Measurements from ENCODE around the gene NR1H2.
A peak's percentile ranks its signal among the peaks of the same experiment; 100 is the strongest.
"Not testable (repeated sequence)": the region's sequence is repeated elsewhere in the genome, so short reads cannot be mapped to it uniquely, and the experiment has no call there.

NR1H2 gene

DNA sequence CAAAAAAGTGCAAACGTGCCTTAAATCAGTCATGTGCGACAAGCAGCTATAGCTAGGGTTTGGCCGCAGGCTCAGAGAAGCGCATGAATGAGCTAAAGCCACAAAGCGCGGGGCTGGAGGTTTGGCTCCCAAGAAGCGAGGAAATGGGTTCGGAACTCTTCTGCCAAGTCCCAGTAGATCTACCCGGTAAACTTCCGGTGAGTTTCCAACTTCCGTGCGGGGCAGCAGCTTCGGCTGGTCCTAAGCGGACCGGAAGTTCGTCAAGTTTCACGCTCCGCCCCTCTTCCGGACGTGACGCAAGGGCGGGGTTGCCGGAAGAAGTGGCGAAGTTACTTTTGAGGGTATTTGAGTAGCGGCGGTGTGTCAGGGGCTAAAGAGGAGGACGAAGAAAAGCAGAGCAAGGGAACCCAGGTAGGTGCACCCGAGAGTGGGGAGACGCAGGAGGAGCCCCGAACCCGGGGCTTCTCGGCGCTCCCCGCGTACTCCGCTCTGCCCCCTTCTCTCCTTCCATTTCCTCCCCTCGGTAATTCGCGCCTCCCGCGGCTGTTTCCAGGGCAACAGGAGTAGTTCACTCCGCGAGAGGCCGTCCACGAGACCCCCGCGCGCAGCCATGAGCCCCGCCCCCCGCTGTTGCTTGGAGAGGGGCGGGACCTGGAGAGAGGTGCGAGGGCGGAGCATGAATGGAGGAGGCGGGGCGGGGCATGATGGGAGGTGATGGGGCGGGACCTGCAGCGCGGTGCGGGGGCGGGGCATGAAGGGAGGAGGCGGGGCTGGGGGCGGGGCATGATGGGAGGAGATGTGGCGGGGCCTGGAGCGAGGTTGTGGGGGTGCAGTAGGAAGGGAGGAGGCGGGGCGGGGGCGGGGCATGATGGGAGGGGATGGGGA is at the start of gene NR1H2:
TSS of gene NR1H2 (plus strand) at position 292 of the 885 bp plus-strand sequence. CDS start 1,149 bp downstream, outside the sequence.
- DNase-seq: peak; percentile 93 to 97

DNA sequence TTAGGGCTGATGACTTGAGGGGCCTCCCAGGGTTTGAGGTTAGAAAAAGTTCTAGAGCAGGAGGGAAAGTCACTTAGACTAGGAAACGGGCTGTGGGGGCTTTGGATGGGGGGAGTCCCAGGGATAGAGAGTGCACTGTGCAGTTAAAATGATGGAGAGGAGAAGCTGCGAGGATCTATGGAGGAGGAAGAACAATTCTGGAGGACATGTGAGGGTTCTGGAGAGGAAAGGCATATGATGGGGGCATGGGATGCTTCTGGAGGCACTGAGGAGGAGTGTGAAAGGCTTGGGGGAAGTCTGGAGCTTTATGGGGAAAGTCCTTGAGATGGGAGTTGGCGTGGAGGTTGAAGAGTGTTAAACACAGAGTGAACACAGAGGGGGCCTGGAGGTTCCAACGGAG is 49.2 kb upstream of the NR1H2 start:
- no peak for DNase-seq

DNA sequence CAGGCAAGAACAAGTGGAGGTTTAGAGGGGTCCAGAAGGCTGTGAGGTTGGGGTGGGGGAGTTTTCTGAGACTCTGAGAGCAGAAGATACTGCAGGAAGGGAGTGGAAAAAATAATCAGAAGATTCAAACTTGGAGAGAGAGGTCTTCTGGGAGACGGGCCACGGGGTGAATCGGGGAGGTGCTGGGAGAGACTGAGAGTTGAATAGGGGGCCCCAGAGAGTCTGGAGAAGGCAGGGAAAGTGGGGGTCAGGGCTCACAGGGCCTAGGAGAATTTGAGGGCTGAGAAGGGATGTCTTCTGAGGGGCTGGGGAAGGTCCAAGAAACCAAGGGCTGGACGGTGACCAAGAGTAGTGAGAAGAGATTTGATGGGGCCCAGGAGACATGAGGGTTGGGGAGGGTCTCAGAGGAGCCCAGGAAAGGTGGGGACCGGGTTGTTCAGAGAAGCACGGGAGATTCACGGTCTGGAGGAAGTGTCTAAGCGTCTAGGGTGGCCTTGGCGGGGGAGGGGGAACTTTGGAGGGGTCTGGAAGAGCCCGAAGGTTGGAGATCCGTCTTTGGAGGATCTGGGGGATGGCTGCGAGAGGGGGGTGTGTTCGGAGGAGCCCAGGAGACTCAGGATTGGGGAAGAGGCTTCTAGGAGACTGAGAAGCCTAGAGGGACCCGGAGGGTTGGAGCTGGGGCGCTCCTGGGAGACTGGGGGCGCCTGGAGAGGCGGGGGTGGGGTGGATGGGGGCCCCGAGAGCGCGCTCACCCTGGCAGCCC is 48.6 kb upstream of the NR1H2 start:
- DNase-seq: no peak

DNA sequence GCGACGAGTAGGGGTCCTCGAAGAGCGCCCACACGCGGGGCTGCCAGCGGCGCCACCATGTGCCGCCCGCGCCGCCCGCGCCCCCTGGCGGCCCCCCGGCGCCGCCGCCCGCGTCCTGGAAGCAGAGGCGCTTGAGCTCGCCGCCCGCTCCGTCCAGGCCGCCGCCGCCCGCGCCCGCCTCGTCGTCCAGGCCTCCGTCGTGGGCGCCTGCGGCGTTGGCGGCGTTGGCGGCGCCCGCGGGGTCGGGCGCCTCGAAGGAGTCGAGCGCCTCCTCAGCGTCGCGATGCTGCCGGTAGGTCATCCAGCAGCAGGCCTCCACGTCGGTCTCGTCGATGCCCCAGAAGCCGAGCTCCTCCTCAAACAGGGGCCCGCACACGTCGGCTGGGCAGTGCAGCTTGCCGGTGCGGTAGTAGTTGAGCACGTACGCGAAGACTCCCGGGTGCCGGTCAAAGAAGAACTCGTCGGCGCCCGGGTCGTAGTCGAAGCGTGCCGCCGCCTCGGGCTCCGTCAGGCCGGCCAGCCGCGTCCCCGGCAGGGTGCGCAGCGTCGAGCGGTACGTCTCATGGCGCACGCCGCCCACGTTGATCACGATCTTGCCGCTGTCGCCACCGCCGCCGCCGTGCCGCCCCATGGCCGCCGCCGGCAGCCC is 47.9 kb upstream of the NR1H2 start:
- no peak for DNase-seq

DNA sequence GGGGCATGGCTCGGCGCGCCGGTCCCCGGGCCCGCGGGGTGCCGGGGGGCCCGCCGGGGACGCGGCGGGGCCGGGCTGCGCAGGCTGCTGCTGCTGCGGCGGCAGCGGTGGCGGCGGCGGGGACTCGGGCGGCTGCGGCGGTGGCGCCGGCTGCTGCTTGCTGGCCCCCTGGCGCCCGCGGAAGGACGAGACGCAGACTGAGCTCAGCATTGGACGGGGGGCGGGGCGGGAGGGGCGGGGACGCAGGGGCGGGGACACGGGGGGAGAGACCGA is 47.4 kb upstream of the NR1H2 start:
- DNase-seq: no peak

DNA sequence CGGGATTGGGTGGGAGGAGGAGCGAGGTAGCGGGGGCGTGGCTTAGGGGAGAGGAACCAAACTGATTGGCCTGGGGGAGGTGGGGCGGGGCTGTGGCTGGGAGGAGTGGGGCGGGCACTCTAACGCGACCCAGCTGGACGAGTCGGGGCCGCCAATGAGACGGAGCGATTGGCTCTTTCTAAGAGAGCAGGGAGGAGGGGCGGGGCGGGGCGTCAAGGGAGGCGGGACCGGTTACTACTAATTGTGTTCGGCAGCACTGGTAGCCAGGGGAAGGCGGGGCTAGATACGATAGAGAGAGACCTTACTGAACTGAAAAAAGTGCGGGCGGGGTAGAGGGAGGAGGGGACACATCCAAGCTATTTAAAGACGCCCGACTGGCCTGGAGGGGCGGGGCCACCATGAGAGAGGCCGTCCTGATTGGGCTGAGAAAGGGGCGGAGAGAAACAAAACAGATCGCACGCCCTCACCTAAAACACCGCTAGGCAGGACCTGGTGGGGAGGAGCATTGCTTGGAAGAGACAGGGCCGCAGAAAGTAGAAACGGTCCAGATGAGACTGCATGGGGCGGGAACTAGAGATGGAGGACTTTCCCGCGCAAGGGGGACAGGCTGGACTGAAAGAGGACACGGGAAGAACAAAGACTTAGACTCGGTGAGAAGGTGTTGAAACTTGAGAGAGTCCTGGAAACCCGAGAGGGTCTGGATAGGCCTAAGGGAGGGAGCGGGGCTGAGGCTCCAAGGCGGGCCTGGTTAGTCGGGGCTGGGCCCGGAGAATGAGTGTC is 46.9 kb upstream of the NR1H2 start, which contains the start of gene KCNC3:
TSS of gene KCNC3 (minus strand) at position 232 of the 780 bp plus-strand sequence. CDS start 295 bp downstream, outside the sequence.
- peak; percentile 99 to 100 for DNase-seq

DNA sequence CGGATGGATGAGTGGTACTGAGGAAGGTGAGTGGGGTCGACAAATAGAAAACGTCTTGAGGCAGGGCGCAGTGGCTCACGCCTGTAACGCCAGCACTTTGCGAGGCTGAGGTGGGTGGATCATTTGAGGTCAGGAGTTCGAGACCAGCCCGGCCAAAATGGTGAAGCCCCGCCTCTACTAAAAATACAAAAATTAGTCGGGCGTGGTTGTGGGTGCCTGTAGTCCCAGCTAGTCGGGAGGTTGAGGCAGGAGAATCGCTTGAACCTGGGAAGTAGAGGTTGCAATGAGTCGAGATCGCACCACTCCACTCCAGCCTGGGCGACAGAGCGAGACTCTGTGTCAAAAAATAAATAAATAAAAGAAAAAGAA is 46.3 kb upstream of the NR1H2 start:
- not testable (repeated sequence) for DNase-seq

DNA sequence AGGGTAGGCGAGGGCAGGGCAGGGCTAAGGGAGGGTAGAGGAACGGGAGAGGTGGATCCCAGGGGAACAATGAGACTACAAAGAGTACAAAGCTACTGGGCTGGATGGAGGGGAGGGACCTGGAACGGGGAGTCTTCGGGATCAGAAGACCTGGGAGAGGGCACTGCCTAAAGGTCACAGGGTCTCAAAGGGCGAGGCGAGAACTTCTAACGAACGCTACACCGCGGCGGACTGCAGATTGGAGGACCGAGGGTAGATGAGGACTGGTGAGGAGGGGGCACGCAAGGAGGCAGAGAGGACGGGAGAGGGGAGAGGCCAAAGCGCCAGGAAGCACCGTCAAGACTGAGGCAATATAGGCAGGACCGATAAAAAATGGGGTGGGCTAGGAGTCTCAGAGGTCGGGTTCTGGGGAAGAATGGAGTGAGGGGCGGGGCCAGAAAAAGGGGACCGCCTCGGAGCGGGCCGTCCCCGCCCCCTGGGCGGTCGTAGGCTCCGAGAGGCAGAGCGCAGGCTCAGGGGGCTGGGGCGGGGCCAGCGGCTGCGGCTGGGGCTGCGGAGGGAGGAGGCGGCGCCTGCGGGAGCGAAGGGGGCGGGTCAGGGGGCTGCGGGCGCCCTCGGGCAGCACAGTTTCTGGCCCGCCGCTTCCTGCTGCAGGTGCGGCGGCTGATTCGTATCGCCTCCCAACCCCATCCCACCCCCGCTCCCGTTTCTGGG is 45.7 kb upstream of the NR1H2 start:
- DNase-seq: peak; percentile 86 to 87

DNA sequence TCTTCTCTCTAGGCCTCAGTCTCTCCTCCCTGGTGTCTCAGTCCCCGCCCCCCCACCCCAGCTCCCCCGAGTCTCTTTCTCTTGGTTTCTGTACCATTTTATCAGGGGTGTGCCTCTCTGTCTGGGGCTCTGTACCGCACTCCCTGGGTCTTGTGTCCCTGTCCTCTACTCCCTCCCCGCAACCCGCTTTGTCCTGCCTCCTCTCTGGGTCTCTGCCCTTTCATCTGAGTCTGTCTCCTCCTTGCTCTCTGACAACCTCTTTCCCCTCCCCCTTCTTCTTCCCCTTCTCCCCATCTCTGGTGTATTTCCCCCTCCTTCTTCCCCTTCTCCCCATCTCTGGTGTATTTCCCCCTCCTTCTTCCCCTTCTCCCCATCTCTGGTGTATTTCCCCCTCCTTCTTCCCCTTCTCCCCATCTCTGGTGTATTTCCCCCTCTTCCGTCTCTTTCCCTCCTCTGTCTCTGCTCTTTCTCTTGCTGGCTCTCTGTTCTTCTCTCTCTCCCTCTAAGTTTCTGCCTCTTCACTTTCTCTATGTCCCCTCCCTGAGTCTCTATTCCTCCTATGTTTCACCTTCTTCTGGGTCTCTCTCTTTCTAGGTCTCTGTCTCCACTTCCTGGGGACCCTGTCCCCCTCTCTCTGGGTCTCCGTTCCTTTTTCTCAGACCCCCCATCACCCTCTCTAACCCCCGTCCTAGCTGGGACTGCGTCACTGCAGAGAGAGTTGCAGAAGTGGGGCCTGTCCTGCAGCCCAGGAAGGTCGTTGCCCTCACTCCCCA is 44.9 kb upstream of the NR1H2 start:
- no peak for DNase-seq

DNA sequence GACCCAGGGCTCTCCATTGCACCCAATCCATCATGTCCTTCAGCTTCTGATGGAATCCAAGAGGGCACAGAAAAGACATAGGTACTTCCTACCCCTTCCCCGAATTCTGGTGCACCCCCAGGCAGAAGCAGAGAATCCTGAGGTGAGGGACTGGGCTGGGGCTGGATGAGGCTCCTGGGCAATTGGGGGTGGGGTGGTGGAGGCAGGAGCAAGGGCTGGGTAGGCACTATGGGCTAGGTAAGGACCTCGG is 44.3 kb upstream of the NR1H2 start:
- no peak for DNase-seq

DNA sequence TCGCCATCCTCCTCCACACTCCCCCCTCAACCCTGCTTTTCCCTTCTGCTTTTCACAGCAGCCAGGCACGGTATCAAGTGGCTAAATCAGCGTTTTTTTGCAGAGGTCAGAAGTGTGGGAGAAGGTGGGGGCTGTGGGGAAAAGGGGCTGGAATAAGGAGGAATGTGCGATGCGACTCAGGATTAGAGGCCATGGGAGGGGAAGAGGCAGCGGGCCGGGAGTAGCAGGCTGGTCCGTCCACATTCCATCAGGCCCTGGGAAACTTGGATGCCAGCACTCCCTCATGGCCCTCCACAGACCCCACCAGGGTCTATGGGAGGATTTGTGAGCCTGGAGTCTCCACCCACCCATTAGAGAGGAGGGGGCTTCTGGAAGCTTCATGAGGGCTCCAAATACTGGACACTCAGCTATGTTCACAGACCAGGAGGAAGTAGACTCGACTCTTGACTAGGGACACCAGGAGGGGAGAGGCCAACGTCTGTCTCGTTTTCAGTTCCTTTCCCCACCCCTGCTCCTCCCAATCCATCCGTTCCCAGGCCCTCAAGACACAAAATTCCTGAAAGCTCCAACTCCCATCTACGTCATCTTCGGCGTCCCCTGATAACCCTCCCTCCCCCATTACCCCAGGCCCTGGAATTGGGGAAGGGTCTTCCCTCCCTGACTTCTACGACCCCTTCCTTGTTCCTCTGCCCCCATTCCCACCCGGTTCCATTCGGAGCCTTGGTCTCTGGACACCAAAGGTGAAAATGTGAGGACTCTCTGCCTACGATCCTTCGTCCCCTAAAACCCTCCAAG is 43.8 kb upstream of the NR1H2 start:
- peak in 1 of 2 donors; percentile 26 for DNase-seq

DNA sequence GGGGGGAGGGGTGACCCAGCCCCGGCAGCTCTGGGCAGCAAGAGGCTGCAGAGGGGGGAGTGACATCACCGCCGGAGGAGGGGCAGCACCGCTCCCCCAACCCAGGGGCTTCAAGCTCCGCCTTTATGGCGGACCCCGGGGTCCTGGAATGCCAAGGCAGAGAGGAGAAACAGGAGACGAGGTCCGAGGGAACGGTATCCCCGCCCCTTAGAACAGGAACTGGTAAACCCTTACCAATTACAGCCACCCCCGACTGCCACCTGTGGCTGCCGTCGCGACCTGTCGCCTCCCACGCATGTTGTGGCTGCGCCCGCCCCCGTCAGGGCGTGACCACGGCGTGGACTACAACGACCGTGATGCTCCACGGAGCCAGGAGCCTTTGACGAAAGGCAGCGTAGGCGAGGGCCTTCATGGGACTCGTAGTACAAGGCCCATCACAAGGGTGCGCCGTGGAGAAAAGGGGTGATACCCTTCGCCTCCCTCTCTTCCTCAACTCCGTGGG is 43.0 kb upstream of the NR1H2 start:
- peak; percentile 90 for DNase-seq

DNA sequence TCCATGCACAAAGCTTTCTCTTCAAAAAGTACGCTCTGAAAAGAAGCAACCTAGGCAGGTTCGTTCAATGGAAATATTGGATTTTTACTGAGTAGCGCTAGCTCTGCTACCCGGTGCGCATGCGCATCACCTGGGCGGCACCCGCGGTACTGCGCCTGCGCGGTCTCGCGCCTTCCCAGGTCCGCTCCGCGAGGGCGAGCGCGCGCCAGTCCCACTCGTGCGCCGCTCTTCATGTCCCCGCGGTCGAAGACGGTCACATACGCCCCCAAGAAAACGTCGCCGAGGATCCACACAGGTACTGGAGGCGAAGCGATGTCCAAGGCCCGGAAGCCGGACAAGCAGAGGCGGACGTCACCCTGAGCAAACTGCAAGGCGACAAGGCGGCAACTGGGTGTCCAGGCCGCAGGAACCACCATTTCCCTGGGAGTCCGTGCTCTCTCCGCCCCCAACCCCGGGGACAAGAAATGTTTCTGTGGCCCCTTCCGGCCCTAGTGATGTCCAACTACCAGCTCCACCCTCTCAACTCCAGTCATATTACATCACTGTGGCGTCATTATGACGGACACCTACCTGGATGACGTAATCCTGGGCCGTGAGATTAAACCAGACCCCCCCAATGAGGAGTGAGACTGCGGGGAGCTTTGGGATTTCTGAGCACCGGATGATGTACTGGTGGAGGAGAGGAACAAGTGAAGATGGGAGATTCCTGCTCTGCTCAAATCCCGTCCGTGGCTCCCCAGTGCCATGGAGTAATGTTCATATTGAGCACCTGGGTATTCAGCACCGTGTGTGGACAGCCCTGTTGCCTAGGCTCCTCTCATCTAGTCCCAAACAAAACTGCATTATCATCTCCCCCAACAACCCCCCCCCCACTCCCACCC is 42.3 kb upstream of the NR1H2 start:
- DNase-seq: peak; percentile 86 to 88

DNA sequence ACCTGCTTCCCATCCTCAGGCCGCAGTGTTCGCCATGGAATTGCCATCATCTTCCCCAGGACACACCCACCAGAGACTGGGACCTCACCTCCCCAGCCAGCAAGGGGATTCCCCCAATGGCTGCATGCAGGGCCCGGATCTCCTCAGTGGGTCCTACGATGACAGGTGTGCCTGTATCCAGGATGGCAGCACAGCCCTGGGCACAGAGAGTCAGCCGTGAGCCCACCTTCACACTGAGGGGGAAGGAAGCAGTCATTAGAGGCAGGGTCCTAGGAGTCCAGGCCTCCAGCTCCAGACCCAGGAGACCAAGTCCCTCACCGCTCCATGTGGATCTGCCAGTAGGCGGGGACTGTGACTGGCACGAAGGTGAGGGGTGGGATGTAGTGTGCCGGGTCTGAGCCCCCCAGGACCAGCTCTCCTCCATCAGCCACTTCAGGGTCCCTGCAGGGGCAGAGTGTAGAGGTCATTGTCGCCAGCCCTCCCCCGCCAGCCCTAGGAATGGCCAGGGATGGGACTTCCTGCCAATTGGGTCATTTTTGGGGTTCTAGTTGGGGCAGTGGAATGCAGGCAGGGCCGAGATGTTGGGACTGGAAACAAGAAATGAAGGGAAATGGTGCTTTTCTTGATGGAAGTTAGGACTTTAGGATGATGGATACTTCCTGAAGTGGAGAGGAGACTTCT is 41.4 kb upstream of the NR1H2 start:
- DNase-seq: no peak

DNA sequence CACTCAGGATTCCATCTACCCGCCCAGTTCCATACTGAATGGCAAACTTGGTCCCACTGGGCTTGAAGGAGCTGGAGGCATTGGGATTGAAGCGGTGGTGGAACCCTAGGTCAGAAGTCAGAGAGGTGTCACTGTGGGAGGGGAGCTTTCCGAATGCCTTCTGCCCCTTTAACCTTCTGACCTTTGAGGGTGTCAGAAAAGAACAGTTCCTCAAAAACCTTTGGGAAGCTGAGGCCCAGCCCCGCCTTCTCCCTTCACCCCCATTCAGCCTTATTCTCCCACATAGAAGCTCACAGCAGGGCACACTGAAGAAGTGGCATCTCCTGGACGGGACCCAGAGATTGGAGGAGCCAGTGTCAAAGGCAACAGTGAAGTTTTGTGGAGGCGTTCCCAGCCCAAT is 39.2 kb upstream of the NR1H2 start:
- not testable (repeated sequence) for DNase-seq

DNA sequence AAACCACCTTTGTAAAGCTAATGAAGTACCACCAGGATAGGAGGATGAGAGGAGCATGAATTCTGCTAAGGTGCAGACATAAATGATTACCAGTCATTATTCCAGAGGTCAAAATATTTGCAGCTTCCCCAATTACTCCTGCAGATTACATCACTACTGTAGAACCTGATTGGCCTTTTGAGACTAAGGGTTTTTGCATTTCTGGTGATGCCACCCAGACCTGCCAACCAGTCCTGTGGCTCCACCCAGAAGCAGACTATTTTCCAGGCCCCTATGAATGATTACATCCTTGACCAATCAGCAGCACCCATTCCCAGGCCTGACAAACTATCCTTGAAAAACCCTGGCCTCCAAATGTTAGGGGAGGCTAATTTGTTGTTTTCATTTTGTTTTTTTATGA is 35.9 kb upstream of the NR1H2 start:
- DNase-seq: no peak

DNA sequence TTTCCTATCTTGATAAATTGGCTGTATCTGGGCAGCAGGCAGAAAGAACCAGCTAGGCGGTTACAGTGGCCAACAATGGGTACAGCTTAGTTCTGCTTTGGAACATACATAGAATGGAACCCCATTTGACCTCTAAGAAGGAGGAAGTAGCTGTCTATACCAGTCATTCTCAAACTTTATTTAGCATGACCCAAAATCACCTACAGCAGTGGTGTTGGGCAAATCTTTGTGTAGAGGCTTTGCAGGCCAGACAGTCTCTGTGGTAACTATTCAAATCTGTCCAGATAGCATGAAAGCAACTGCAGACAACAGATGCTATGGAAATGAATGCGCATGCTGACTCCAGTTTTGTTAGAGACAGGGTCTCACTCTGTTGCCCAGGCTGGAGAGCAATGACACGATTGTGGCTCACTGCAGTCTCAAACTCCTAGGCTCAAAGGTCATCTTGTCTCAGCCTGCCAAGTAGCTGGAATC is 35.1 kb upstream of the NR1H2 start:
- DNase-seq: no peak

DNA sequence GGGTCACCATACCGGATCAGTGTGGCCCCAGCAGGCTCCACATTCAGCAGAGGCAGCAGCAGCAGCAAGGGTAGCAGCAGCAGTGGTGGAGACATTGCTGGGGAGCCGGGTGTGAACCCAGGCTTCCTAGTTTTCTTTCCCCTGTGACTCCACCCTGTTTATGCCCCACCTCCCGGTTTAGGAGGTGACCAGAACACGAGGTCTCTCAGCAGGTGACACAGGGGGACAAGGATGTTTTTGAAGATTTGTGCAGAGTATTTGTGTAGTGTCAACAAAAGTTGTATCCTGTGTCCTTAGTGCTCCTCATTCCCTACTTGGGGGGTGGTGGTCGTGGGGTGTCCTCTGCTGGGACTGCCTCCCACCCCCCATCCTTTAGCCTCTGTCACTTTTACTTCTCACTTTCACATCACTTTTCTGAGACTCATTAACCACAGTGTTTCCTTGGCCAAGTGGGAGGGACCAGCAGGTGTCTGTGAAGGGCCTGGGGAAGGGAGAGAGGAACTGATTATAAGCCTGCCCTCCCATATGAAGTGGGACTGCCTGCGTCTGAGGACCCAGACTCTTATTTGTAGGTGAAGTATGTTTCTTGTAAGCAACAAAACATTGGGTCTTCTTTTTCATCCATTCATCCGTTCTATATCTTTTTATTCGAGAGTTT is 31.5 kb upstream of the NR1H2 start:
- DNase-seq: peak in 1 of 2 donors; percentile 22
